NCI-H446 treated with DMSO at 0.1 percent for 48 hours (cell line): ENCODE results near the gene RNF215.
"Not testable (repeated sequence)": the region's sequence is repeated elsewhere in the genome, so short reads cannot be mapped to it uniquely, and the experiment has no call there.

Experiments used
- DNase-seq: peaks from one replicate; lab custom pipeline; 2025; lab: John Stamatoyannopoulos, UW

Gene RNF215

GRCh38 chr22:30361916-30362650 lies 25.1 kb downstream of the RNF215 start:
- DNase-seq = no peak

GRCh38 chr22:30358541-30358940 lies 28.7 kb downstream of the RNF215 start:
- DNase-seq = no peak

- DNase-seq = no peak
Observed at GRCh38 chr22:30357650-30358215, 29.5 kb downstream of the RNF215 start.

DNA sequence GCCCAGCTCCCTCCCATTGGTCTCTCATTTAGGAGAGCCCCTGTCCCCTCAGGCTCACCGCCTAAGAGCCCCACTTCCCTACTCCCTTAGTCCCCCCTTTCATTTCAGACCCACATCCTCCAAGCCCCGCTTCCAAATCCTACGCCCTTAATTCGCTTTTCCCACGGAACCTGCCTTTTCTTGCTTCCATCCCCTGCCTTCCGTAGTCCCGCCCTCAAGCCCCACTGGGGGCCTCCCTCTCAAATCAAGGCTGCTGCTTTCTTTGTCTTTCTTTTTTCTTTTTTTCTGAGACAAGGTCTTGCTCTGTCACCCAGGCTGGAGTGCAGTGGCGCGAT lies 30.0 kb downstream of the RNF215 start:
- DNase-seq = no peak

- peak; percentile 67 for DNase-seq
Observed at GRCh38 chr22:30356449-30357235, 30.6 kb downstream of the RNF215 start, which contains the start of the genes CCDC157 and SF3A1. CCDC157 (plus strand) TSS chr22:30357007; CDS start chr22:30366001, 8,994 bp downstream. SF3A1 (minus strand) TSS chr22:30356894; CDS start chr22:30356792, 102 bp downstream.

DNA sequence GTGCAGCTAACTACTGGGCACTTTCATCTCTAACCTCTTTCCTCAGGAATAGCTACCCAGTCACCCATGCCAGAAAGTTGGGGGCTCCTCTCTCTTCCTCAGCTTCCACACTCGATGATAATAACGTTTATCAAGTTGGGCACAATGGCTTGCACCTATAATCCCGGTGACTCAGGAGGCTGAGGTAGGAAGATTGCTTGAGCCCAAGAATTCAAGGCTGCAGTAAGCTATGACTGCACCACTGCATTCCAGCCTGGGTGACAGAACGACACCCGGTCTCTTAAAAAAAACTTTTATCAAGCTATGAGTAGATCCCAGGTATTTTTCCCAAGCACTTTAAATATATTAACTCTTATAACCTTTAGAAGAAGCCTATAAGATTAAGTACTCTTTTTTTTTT lies 32.6 kb downstream of the RNF215 start:
- no peak for DNase-seq

GRCh38 chr22:30351226-30351625 lies 36.0 kb downstream of the RNF215 start:
- no peak for DNase-seq

DNA sequence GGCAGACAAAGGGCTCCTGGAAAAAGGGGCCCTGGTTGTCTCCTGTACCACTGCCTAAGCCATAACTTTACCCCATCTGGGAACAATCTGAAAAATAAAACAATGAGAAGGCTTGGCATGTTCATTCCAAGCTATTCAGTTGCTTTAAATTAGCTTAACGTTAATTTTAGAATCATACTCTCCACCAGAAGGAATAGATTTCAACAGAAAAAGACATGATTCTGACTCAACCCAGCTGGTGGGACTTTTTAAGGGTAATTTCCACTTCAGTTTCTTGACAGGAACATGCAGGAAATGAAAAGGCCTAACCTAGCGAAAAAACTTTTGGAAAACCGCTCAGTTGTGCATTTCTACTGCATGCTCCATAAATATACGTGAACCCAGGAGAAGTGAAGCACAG lies 38.4 kb downstream of the RNF215 start:
- no peak for DNase-seq

- no peak for DNase-seq
Observed at GRCh38 chr22:30348404-30348803, 38.8 kb downstream of the RNF215 start.

DNA sequence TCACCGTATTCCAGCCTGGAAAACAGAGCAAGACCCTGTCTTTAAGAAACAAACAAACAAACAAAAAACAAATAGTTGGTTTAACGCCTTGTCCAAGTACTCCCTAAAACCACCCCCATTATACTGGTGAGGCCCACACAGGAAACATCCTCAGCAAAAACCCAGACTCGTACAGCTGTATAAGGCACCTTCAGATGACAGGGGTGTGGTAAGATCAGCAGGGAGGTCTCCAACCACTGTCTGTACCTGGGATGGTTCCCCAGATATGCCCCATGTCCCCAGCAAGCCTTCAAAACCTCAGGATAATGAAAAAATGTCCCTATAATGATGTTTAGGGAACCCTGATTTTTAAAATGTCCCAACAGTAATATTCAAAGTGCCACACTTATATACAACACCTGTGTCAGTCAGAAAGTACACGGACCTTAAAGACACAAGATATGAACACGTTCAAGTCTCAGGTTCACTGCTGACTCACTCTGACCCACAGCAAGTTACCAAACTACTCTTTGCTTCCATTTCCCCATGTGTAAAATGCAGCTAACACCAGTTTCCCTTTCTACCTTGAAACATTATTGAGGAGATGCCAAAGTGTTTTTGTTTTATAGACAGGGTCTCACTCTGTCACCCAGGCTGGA lies 39.8 kb downstream of the RNF215 start:
- no peak for DNase-seq

- DNase-seq = no peak
Observed at GRCh38 chr22:30344447-30345200, 42.6 kb downstream of the RNF215 start.

- DNase-seq = peak; percentile 65
Observed at GRCh38 chr22:30340911-30341685, 46.1 kb downstream of the RNF215 start.

DNA sequence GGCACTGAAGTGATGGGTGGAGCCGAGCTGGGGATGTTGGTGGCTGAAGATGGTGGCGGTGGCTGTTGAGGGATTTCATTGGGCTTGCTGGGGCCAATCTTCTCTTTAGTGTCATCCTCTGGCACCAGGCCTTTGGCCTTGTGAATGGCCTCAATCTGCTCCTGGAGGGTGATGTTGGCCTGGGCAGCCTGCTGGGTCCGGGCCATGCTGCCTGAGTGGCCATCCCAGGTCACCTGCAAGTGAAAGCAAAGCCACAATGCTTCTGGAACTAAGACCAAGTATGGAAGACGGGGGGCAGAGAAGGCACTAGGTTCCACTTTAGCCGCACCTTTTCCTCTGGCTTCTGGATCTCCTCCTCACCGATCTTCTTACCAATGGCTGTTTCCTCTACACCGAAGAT lies 48.4 kb downstream of the RNF215 start:
- no peak for DNase-seq

DNA sequence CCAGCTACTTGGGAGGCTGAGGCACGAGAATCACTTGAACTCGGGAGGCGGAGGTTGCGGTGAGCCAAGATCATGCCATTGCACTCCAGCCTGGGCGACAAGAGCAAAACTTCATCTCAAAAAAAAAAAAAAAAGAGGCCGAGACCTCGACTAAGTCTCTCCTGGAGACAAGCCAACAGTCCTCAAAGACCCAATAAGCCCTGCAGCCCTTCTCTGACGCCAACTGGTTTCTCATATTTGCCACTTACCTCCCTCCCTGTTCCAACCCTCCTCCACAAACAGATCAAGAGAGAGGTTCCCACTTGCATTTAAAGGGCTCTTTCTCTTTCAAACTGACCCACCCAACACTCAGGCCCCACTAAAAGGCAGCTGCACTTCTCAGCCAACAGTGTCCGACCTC lies 48.9 kb downstream of the RNF215 start:
- DNase-seq = not testable (repeated sequence)

DNA sequence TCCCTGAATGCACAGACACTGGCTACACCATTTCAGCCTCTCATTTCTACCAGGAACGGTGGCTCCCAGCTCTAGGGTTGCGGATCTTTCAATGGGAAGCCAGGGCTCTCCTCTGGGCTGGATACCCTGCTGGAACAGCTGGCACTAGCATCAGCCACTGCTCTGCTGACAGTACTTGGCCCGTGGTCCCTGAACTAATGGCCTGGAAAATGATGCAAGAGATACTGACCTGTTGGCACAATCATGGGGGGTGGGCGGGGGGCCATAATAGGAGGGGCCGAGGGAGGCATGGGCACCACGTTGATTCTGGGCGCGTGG lies 49.8 kb downstream of the RNF215 start:
- DNase-seq = peak; percentile 69

DNA sequence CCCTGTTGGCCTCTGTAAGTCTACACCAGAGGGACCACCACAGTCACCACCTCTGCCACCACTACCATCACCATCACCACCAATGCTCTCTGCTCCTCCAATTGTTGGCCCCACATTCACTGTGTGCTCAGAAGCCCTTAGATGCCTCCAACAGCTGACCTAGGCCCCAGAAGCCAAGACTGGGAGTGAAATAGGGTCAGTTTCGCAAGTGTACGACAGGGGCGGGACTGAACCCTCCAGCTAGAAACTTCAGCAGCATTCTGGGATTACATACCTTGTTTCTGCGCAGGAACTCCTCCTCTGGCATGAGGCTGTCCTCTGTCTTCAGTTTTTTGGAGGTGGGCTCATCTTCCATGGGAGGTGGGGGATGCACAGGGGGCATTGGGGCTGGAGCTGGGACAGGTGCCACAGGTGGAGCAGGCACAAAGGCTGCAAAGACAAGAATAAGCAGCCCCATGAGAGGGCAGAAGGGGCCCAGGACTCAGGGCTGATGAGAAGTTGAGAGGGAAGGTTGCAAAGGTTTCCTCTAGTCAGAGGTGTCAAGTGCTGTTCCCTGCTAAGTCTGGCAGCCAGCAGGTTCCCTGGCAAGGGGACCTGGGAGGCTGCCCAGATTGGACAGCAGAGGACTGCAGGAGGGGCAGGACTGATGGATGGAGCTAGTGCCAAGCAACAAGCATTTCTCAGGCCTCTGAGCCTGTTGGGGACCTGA lies 50.3 kb downstream of the RNF215 start:
- DNase-seq = peak; percentile 69

DNA sequence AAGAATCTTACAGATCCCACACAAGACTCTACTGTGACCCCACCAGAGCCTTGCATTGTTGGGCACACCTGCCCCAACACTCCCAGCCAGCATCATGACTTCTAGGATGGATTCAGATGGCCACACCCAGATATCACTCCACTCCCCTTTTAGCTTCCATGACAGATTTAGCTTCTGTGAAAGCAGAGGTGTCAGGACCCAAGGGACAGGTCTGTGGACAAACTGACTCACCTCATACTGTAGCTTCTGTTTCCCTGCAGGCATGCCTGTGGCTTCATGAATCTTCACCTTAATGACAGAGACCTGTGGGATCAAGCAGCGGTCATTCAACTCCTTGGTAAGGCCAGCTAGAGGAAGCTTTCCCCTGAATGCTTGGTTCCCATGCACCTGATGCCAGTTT lies 52.0 kb downstream of the RNF215 start:
- no peak for DNase-seq

DNA sequence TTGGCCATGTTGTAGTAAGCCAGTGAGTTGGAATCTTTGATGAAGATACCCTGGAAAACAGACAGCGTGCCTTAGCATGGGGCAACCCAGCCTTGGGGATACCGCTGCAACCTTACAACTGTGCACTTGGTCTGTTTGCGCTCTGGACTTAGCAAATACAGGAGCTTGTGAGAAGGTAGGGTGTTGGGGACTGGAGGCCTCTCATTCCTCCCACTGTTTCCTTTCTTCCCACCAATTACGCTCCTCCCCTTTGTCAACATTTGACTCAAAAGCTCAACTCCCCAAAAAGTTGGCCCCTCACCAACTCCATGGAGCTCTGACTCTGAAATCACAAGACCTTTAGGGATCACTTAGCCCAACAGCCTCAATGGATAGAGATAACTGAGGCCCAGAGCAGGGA lies 52.6 kb downstream of the RNF215 start:
- DNase-seq = no peak

DNA sequence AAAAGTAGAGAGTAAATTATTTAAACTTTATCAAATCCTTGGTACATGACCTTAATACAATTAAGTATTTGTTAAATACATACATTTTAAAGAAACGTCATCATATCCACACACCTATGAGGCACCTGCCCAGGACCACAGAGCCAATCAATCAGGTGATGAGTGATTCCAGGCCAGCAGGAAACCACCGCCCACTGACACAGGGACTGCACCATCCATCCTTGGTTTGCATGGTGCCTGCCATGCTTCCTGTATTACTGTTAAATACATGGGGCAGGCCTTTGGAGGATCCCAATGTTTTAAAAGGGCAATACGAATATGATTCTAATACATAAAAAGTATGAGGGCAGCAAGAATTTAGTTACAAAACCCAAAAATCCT lies 53.5 kb downstream of the RNF215 start:
- DNase-seq = no peak

- no peak for DNase-seq
Observed at GRCh38 chr22:30332994-30333706, 54.1 kb downstream of the RNF215 start.
